ENCODE measurements around the gene PCCA. TPM values are rescaled to one million over a fixed set of nuclear protein-coding genes. Genes with fewer than 3 reads are reported as not detected.

Gene PCCA
- total RNA-seq, 2 donors from 2014 or later, result 52.7 to 66.4 TPM

GRCh38 chr13:100518394-100519062, 429.6 kb downstream of the PCCA start:
- TF ChIP-seq CTCF (IDR thresholded peaks at IDR 0.05), result no peak
- no peak for TF ChIP-seq POLR2A (IDR thresholded peaks at IDR 0.05)
- TF ChIP-seq POLR2AphosphoS5 (IDR thresholded peaks at IDR 0.05), result no peak
- intact Hi-C loops (cut with DNase I), result loop anchor here (10.0 kb wide), 1 partner anchor 284 kb away; no protein-coding TSS in a partner anchor
- no peak overlapping the region for H3K27ac ChIP-seq
- H3K27me3 ChIP-seq (replicated peaks; ENCODE audit: insufficient read depth), result no peaks in the 10 kb centered on the region
- WGBS, result 79% methylated on average over 8 of the region's 8 CpGs
- no peak overlapping the region for H3K4me3 ChIP-seq
- no peaks in the 10 kb centered on the region for H3K9me3 ChIP-seq
- no peak for DNase-seq (ENCODE audit: low spot score)
- H3K4me1 ChIP-seq (replicated peaks), result no peaks in the 10 kb centered on the region
- no peaks in the 10 kb centered on the region for H3K36me3 ChIP-seq

- no peaks in the 10 kb centered on the region for H3K9me3 ChIP-seq
- intact Hi-C loops (cut with DNase I), result loop anchor here (10.0 kb wide), 1 partner anchor 285 kb away; no protein-coding TSS in a partner anchor
Measured at GRCh38 chr13:100519626-100520025, 430.7 kb downstream of the PCCA start.

GRCh38 chr13:100520936-100521850, 432.3 kb downstream of the PCCA start:
- no peaks in the 10 kb centered on the region for H3K27me3 ChIP-seq (replicated peaks; ENCODE audit: insufficient read depth)
- DNase-seq (ENCODE audit: low spot score), result no peak
- intact Hi-C loops (cut with DNase I), result no loop called here
- no peak overlapping the region for H3K4me3 ChIP-seq
- no peaks in the 10 kb centered on the region for H3K4me1 ChIP-seq (replicated peaks)
- H3K36me3 ChIP-seq, result no peaks in the 10 kb centered on the region
- WGBS, result 75% methylated on average over 27 of the region's 27 CpGs
- H3K9me3 ChIP-seq, result no peaks in the 10 kb centered on the region
- no peak overlapping the region for H3K27ac ChIP-seq
- TF ChIP-seq POLR2A (IDR thresholded peaks at IDR 0.05), result no peak
- no peak for TF ChIP-seq CTCF (IDR thresholded peaks at IDR 0.05)
- TF ChIP-seq POLR2AphosphoS5 (IDR thresholded peaks at IDR 0.05), result no peak

More at GRCh38 chr13:100519626-100520025, 430.7 kb downstream of the PCCA start:
- Histone ChIP-seq H3K27ac (no peak overlapping the region), H3K27me3 (replicated peaks; ENCODE audit: insufficient read depth) (no peaks in the 10 kb centered on the region), H3K4me3 (no peak overlapping the region), H3K36me3 (no peaks in the 10 kb centered on the region), H3K4me1 (replicated peaks) (no peaks in the 10 kb centered on the region)
- no peak for TF ChIP-seq POLR2A (IDR thresholded peaks at IDR 0.05)
- TF ChIP-seq CTCF (IDR thresholded peaks at IDR 0.05), result no peak
- no peak for TF ChIP-seq POLR2AphosphoS5 (IDR thresholded peaks at IDR 0.05)
- no peak for DNase-seq (ENCODE audit: low spot score)
- WGBS, result 96% methylated on average over 9 of the region's 9 CpGs

GRCh38 chr13:100521851-100522617, 433.1 kb downstream of the PCCA start:
- TF ChIP-seq POLR2AphosphoS5 (IDR thresholded peaks at IDR 0.05), result no peak
- TF ChIP-seq POLR2A (IDR thresholded peaks at IDR 0.05), result no peak
- TF ChIP-seq CTCF (IDR thresholded peaks at IDR 0.05), result no peak
- Histone ChIP-seq H3K4me3 (no peak overlapping the region), H3K27ac (no peak overlapping the region), H3K4me1 (replicated peaks) (no peaks in the 10 kb centered on the region), H3K36me3 (no peaks in the 10 kb centered on the region), H3K27me3 (replicated peaks; ENCODE audit: insufficient read depth) (no peaks in the 10 kb centered on the region), H3K9me3 (no peaks in the 10 kb centered on the region)
- 85% methylated on average over 19 of the region's 19 CpGs for WGBS
- DNase-seq (ENCODE audit: low spot score), result no peak
- intact Hi-C loops (cut with DNase I), result no loop called here

Data from prostate gland (tissue), 2 donors.